Posterior cingulate gyrus (tissue), 11 donors: ENCODE data around the gene COL25A1.
"Not testable (repeated sequence)": the region's sequence is repeated elsewhere in the genome, so short reads cannot be mapped to it uniquely, and the experiment has no call there.

ENCODE experiments used
- DNase-seq, 10 donors: peaks; one replicate each; pipeline versions ENCODE4 v3.0.0 to v3.0.0-alpha.2; 2020 to 2021; ENCODE audit warnings: mixed read lengths in 3 of 10
- intact Hi-C: fragments of 100-400 bp; cut with DNase I; formaldehyde crosslinking; loops from one replicate; pipeline ENCODE4 v1.15.1; 2023

The COL25A1 gene

GRCh38 chr4:109138125-109138524, 164.3 kb downstream of the COL25A1 start:
- intact Hi-C loops, DNase-seq: not testable (repeated sequence)

- DNase-seq, result no peak
- intact Hi-C loops, result no loop called here
Observed at GRCh38 chr4:109134921-109135320, 167.5 kb downstream of the COL25A1 start.

- DNase-seq, result no peak
- intact Hi-C loops, result no loop called here
Observed at GRCh38 chr4:109134268-109134667, 168.2 kb downstream of the COL25A1 start.

- no peak for DNase-seq
- intact Hi-C loops, result no loop called here
Observed at GRCh38 chr4:109131559-109131958, 170.9 kb downstream of the COL25A1 start.

- intact Hi-C loops, result no loop called here
- DNase-seq, result no peak
Observed at GRCh38 chr4:109128589-109128988, 173.9 kb downstream of the COL25A1 start.

GRCh38 chr4:109127866-109128265, 174.6 kb downstream of the COL25A1 start:
- intact Hi-C loops, result no loop called here

GRCh38 chr4:109126856-109127255, 175.6 kb downstream of the COL25A1 start:
- DNase-seq, result no peak
- intact Hi-C loops, result no loop called here

More at GRCh38 chr4:109127866-109128265, 174.6 kb downstream of the COL25A1 start:
- no peak for DNase-seq

GRCh38 chr4:109125084-109125483, 177.4 kb downstream of the COL25A1 start:
- no peak for DNase-seq
- intact Hi-C loops, result no loop called here

- DNase-seq, result no peak
- intact Hi-C loops, result no loop called here
Observed at GRCh38 chr4:109123951-109124350, 178.5 kb downstream of the COL25A1 start.

GRCh38 chr4:109121561-109121960, 180.9 kb downstream of the COL25A1 start:
- intact Hi-C loops, result no loop called here
- DNase-seq, result no peak

- intact Hi-C loops, result no loop called here
- DNase-seq, result no peak
Observed at GRCh38 chr4:109119852-109120251, 182.6 kb downstream of the COL25A1 start.

GRCh38 chr4:109118635-109119034, 183.8 kb downstream of the COL25A1 start:
- no peak for DNase-seq
- intact Hi-C loops, result no loop called here

GRCh38 chr4:109114501-109114900, 188.0 kb downstream of the COL25A1 start:
- DNase-seq, result no peak
- intact Hi-C loops, result no loop called here

GRCh38 chr4:109113521-109113920, 188.9 kb downstream of the COL25A1 start:
- DNase-seq, result no peak
- intact Hi-C loops, result no loop called here

GRCh38 chr4:109111031-109111430, 191.4 kb downstream of the COL25A1 start:
- DNase-seq, result no peak
- intact Hi-C loops, result no loop called here

- DNase-seq, intact Hi-C loops: not testable (repeated sequence)
Observed at GRCh38 chr4:109108215-109108614, 194.2 kb downstream of the COL25A1 start.

GRCh38 chr4:109094056-109094455, 208.4 kb downstream of the COL25A1 start:
- no peak for DNase-seq
- intact Hi-C loops, result no loop called here

- intact Hi-C loops, result no loop called here
- DNase-seq, result no peak
Observed at GRCh38 chr4:109091727-109092409, 210.6 kb downstream of the COL25A1 start.

- DNase-seq, result no peak
- intact Hi-C loops, result no loop called here
Observed at GRCh38 chr4:109083911-109084310, 218.5 kb downstream of the COL25A1 start.

- no peak for DNase-seq
- intact Hi-C loops, result no loop called here
Observed at GRCh38 chr4:109079731-109080130, 222.7 kb downstream of the COL25A1 start.

GRCh38 chr4:109079201-109079600, 223.3 kb downstream of the COL25A1 start:
- intact Hi-C loops, result no loop called here
- DNase-seq, result no peak

- intact Hi-C loops, result no loop called here
- DNase-seq, result no peak
Observed at GRCh38 chr4:109078724-109079123, 223.7 kb downstream of the COL25A1 start.

GRCh38 chr4:109077505-109077904, 225.0 kb downstream of the COL25A1 start:
- intact Hi-C loops, result no loop called here
- no peak for DNase-seq
